HUES6 (cell line): ENCODE results near the gene TTC39B.

ENCODE experiments used
- H3K27ac ChIP-seq: 2 replicates; pipeline ENCODE4 v1.7.0; 2013; ENCODE audit warnings: low read depth, mild to moderate bottlenecking, low read length, inconsistent platforms
- H3K27me3 ChIP-seq: 2 replicates; pipeline ENCODE4 v1.6.1; 2013; ENCODE audit warnings: low read length; ENCODE audit not compliant: control insufficient read depth, insufficient read depth
- H3K36me3 ChIP-seq: 2 replicates; pipeline ENCODE4 v1.6.1; 2013; ENCODE audit warnings: low read length; ENCODE audit not compliant: control insufficient read depth, insufficient read depth
- H3K4me1 ChIP-seq: 2 replicates; pipeline ENCODE4 v1.6.1; 2013; ENCODE audit warnings: low read length; ENCODE audit not compliant: control insufficient read depth, insufficient read depth
- H3K4me3 ChIP-seq: 2 replicates; pipeline ENCODE4 v1.5.1; 2013; ENCODE audit warnings: low read depth, low read length
- H3K9ac ChIP-seq: one replicate; pipeline ENCODE4 v1.6.1; 2013; ENCODE audit warnings: mild to moderate bottlenecking, low read length
- H3K9me3 ChIP-seq: 2 replicates; pipeline ENCODE4 v1.6.1; 2013; ENCODE audit warnings: low read depth, low read length; ENCODE audit not compliant: control insufficient read depth, insufficient read depth

The TTC39B gene

GRCh38 chr9:15286161-15286821 lies 20.7 kb downstream of the TTC39B start:
- Histone ChIP-seq H3K36me3 (0 out of 2 replicates have a peak, but pooled peaks cover 3% of the 10 kb centered on the region), H3K9me3 (peaks cover 6% of the 10 kb centered on the region; the same call in 1 of the 2 replicates), H3K9ac (no peak overlapping the region), H3K27me3 (no peaks in the 10 kb centered on the region), H3K27ac (no peak overlapping the region), H3K4me1 (peaks cover 13% of the 10 kb centered on the region; the same call in 1 of the 2 replicates), H3K4me3 (no peak overlapping the region)

- no peak overlapping the region for H3K4me3 ChIP-seq
- H3K9ac ChIP-seq: no peak overlapping the region
- H3K4me1 ChIP-seq: peaks cover 6% of the 10 kb centered on the region; the same call in 1 of the 2 replicates
- no peak overlapping the region for H3K27ac ChIP-seq
- no peaks in the 10 kb centered on the region for H3K27me3 ChIP-seq
- H3K9me3 ChIP-seq: no peaks in the 10 kb centered on the region
- H3K36me3 ChIP-seq: no peaks in the 10 kb centered on the region
Observed at GRCh38 chr9:15282567-15283285, 24.3 kb downstream of the TTC39B start.

- no peak overlapping the region for H3K4me3 ChIP-seq
- no peaks in the 10 kb centered on the region for H3K36me3 ChIP-seq
- peaks cover 6% of the 10 kb centered on the region; the same call in 1 of the 2 replicates for H3K4me1 ChIP-seq
- no peak overlapping the region for H3K27ac ChIP-seq
- no peak overlapping the region for H3K9ac ChIP-seq
- H3K27me3 ChIP-seq: no peaks in the 10 kb centered on the region
- H3K9me3 ChIP-seq: no peaks in the 10 kb centered on the region
Observed at GRCh38 chr9:15280647-15281046, 26.4 kb downstream of the TTC39B start.

- no peak overlapping the region for H3K4me3 ChIP-seq
- H3K27me3 ChIP-seq: no peaks in the 10 kb centered on the region
- peaks cover 13% of the 10 kb centered on the region for H3K4me1 ChIP-seq
- H3K36me3 ChIP-seq: no peaks in the 10 kb centered on the region
- no peak overlapping the region for H3K9ac ChIP-seq
- no peak overlapping the region for H3K27ac ChIP-seq
- H3K9me3 ChIP-seq: no peaks in the 10 kb centered on the region
Observed at GRCh38 chr9:15278839-15279238, 28.2 kb downstream of the TTC39B start.

GRCh38 chr9:15278091-15278687 lies 28.8 kb downstream of the TTC39B start:
- H3K27ac ChIP-seq: no peak overlapping the region
- H3K4me3 ChIP-seq: no peak overlapping the region
- no peaks in the 10 kb centered on the region for H3K36me3 ChIP-seq
- no peak overlapping the region for H3K9ac ChIP-seq
- H3K27me3 ChIP-seq: no peaks in the 10 kb centered on the region
- no peaks in the 10 kb centered on the region for H3K9me3 ChIP-seq
- peaks cover 13% of the 10 kb centered on the region for H3K4me1 ChIP-seq

GRCh38 chr9:15277400-15278090 lies 29.5 kb downstream of the TTC39B start:
- Histone ChIP-seq H3K27me3 (no peaks in the 10 kb centered on the region), H3K9me3 (no peaks in the 10 kb centered on the region), H3K36me3 (no peaks in the 10 kb centered on the region), H3K4me1 (peaks cover 13% of the 10 kb centered on the region), H3K4me3 (no peak overlapping the region), H3K9ac (no peak overlapping the region), H3K27ac (no peak overlapping the region)

- Histone ChIP-seq H3K27ac (no peak overlapping the region), H3K27me3 (no peaks in the 10 kb centered on the region), H3K36me3 (no peaks in the 10 kb centered on the region), H3K4me1 (peaks cover 13% of the 10 kb centered on the region), H3K4me3 (no peak overlapping the region), H3K9ac (no peak overlapping the region), H3K9me3 (no peaks in the 10 kb centered on the region)
Observed at GRCh38 chr9:15276328-15276938, 30.6 kb downstream of the TTC39B start.

- Histone ChIP-seq H3K9ac (no peak overlapping the region), H3K27ac (no peak overlapping the region), H3K4me1 (peaks cover 7% of the 10 kb centered on the region), H3K36me3 (no peaks in the 10 kb centered on the region), H3K27me3 (no peaks in the 10 kb centered on the region), H3K9me3 (no peaks in the 10 kb centered on the region), H3K4me3 (no peak overlapping the region)
Observed at GRCh38 chr9:15274425-15274824, 32.6 kb downstream of the TTC39B start.

GRCh38 chr9:15272377-15272928 lies 34.6 kb downstream of the TTC39B start:
- Histone ChIP-seq H3K4me3 (no peak overlapping the region), H3K27ac (no peak overlapping the region), H3K27me3 (no peaks in the 10 kb centered on the region), H3K4me1 (peaks cover 7% of the 10 kb centered on the region), H3K9me3 (no peaks in the 10 kb centered on the region), H3K36me3 (no peaks in the 10 kb centered on the region), H3K9ac (no peak overlapping the region)

GRCh38 chr9:15271403-15271802 lies 35.6 kb downstream of the TTC39B start:
- no peak overlapping the region for H3K4me3 ChIP-seq
- no peak overlapping the region for H3K27ac ChIP-seq
- peaks cover 7% of the 10 kb centered on the region for H3K4me1 ChIP-seq
- H3K36me3 ChIP-seq: no peaks in the 10 kb centered on the region
- no peaks in the 10 kb centered on the region for H3K9me3 ChIP-seq
- no peak overlapping the region for H3K9ac ChIP-seq
- no peaks in the 10 kb centered on the region for H3K27me3 ChIP-seq
